ENCODE data around the gene CORO2B.

DNA sequence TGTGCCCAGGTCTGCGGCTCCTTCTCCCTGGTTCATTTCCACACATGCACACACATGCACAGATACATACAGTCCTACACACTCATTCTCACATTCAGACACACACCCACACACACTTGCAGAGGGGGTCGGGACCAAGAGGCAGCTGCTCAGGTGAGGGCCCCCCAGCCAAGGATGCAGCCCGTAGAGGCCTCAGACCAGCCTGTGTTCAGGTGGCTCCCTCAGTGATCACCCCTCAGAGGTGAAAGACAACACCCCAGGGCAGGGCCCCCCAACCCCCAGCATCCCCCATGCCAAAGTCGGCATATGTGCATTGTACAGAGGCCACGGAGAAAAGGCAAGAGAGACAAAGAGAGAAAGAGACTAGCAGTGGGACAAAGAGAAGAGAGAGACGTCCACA is 5.9 kb upstream of the CORO2B start:
- TF ChIP-seq POLR2AphosphoS5 (IDR thresholded peaks at IDR 0.05; ENCODE audit: low read depth) (no peak), REST (IDR thresholded peaks at IDR 0.05; ENCODE audit: insufficient replicate concordance, low read depth) (no peak), CTCF (IDR thresholded peaks at IDR 0.05; ENCODE audit: insufficient read depth, low read length) (no peak), SPI1 (IDR thresholded peaks at IDR 0.05; ENCODE audit: borderline replicate concordance, low read depth) (no peak), GABPA (IDR thresholded peaks at IDR 0.05; ENCODE audit: low read depth) (no peak)
